GM10248 (cell line): ENCODE results near the gene ZDHHC20.

Experiments used
- CTCF ChIA-PET: fragments of 300-600 bp; sonication (Branson Sonifier 250); formaldehyde crosslinking; extraction: SDS; loops from one replicate; lab custom pipeline; 2021; ENCODE audit warnings: antibody characterized with exemption; lab: Yijun Ruan, JAX
- POLR2A ChIA-PET: fragments of 350-650 bp; sonication (Branson Sonifier 250); formaldehyde crosslinking; extraction: SDS; loops from one replicate; lab custom pipeline; 2020; ENCODE audit warnings: antibody characterized with exemption; lab: Yijun Ruan, JAX
- DNase-seq: peaks from one replicate; pipeline ENCODE4 v3.0.0; 2012; ENCODE audit errors: extremely low spot score
- TF ChIP-seq, protein P1 (sequence below): IDR thresholded peaks from 2 replicates; pipeline ENCODE4 v1.5.1; 2012; ENCODE audit warnings: mild to moderate bottlenecking, low read depth; ENCODE audit errors: extremely low read depth, missing control alignments, control extremely low read depth

The ZDHHC20 gene

DNA sequence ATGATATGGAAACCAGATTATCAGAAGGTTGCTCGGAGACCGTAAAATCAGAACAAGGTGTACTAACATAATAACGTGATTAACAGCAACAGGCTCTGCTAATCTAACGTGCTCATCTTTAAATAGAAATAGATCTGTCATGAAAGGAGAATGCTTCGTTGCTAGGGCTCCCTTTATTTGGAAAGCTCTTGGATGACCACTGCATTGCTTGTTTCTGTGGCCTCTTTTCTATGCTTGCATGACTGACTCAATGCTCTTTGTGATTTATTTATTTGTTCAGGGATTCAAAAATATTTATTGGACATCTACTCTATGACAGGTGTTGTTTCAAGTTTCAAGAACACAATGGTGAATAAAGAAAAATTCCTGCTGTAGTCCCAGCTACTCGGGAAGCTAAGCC is 22.3 kb upstream of the ZDHHC20 start:
- CTCF ChIA-PET = interaction anchor here (1.3 to 9.4 kb wide), 2 partner anchors 186 to 305 kb away, joined by 3 to 147 read pairs; partner anchors contain the start of genes MRPL57 and SKA3
- TF ChIP-seq, protein P1, sequence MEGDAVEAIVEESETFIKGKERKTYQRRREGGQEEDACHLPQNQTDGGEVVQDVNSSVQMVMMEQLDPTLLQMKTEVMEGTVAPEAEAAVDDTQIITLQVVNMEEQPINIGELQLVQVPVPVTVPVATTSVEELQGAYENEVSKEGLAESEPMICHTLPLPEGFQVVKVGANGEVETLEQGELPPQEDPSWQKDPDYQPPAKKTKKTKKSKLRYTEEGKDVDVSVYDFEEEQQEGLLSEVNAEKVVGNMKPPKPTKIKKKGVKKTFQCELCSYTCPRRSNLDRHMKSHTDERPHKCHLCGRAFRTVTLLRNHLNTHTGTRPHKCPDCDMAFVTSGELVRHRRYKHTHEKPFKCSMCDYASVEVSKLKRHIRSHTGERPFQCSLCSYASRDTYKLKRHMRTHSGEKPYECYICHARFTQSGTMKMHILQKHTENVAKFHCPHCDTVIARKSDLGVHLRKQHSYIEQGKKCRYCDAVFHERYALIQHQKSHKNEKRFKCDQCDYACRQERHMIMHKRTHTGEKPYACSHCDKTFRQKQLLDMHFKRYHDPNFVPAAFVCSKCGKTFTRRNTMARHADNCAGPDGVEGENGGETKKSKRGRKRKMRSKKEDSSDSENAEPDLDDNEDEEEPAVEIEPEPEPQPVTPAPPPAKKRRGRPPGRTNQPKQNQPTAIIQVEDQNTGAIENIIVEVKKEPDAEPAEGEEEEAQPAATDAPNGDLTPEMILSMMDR = no peak

DNA sequence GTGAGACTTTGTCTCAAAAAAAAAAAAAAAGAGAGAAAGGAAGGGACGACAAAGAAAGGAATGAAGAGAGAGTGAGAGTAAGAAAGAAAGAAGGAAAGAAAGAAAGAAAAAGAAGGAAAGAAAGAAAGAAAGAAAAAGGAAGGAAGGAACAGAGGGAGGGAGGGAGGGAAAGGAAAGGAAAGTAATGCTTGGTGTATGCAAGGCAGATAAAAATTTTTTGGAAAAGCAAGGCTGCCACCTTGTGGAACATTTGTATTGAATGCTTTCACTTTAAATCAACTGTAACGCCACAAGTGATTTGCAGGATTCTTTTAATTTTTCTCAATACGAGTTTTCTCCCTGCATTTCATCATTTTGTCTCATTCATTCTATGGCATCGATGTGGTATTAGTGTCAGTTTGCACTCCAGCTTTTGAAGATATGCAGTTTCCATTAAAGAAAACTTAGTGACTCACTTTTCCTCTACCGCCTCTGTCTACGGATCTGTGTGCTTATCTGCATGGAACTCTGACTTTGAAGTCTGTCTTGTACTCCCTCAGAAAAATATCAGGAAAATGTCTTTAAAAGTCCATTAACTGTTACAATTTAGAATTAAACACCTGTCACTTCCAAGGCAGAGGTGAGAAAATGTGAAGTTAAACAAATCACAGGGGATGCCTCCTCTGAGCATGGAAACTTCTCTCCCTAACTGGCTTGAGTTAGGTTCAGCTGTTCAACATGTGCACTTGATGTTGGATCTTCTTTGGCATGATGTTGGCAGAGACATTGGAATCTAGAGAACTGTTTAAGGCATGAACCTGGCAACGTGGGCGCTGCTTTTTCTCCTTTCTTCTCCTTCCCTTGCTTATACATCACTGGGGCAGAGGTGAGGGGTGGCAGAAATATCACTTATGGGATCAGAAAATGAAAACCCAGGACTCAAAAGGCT is 20.0 kb upstream of the ZDHHC20 start:
- CTCF ChIA-PET = interaction anchor here (0.8 to 9.4 kb wide), 16 partner anchors 11 to 767 kb away, joined by 3 to 147 read pairs (median 4); partner anchors contain the start of gene ZDHHC20
- POLR2A ChIA-PET = no interaction called here
- peak; percentile 49 for DNase-seq
- TF ChIP-seq, protein P1 = peak; percentile 68

More for the DNA sequence above, 22.3 kb upstream of the ZDHHC20 start:
- POLR2A ChIA-PET = no interaction called here
- no peak for DNase-seq

DNA sequence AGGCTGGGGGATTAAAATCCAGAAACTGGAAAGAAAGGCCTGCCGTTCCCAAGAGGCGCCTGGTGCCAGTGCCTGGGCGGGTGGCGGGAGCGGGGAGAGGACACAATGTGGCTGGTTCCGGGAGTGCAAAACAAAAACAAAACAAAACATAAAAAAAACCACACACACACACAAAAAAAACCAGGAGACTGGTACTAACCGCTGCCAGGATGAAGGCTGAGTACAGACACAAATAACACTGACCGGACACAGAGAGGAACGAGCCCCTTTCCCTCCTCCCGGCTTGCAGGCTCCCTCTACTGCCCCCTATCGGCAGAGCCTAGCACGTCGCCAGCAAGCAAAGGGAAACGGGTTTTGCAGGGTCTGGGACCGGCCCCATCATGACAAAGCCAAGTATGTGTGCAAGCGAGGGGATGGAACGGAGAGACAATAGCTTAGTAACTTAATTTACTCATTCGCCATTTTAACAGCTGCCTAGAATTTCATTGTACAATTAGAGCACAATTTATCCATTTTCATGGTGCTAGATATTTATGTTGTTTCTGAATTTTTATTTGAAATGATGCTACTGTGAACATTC is 17.9 kb upstream of the ZDHHC20 start:
- CTCF ChIA-PET = interaction anchor here (0.6 to 9.4 kb wide), 57 partner anchors 9 to 984 kb away, joined by 3 to 147 read pairs (median 4); partner anchors contain the start of genes MRPL57, SKA3 and ZDHHC20
- POLR2A ChIA-PET = no interaction called here
- peak; percentile 82 for DNase-seq
- TF ChIP-seq, protein P1 = peak; percentile 95

DNA sequence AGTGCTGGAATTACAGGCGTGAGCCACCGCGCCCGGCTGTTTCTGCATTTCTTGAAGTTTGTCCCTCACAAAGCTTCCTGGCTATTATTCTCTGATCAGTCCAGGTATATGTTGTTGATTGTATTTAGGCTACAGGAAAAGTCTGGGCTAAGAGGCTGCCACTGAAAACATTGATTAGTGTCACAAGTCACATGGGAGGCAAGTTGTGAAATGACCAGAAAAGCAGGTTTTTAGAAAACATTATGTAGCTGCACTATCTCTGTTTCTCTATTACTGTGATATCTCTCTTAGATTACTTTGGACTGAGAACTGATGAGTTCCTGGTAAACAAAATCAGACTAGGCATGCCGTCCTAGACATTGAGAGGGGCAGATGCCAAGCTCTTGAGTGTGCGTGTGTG is 16.0 kb upstream of the ZDHHC20 start:
- TF ChIP-seq, protein P1 = no peak
- no peak for DNase-seq
- POLR2A ChIA-PET = no interaction called here
- CTCF ChIA-PET = interaction anchor here (1.0 to 9.4 kb wide), 3 partner anchors 13 to 180 kb away, joined by 3 to 147 read pairs (median 3); no protein-coding TSS in a partner anchor

DNA sequence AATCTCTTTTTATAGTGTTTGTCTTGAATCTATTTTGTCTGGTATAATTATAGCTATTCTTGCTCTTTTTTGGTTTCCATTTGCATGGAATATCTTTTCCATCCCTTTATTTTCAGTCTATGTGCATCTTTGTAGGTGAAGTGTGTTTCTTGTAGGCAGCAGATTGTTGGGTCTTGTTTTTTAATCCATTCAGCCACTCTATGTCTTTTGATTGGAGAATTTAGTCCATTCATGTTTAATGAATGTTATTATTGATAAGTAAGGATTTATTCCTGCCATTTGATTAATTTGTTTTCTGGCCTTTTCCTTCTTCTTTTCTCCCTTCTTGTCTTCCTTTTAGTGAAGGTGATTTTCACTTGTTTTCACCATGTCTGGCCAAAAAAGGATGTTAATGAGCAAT is 11.7 kb upstream of the ZDHHC20 start:
- no peak for DNase-seq
- ChIA-PET POLR2A (no interaction called here), CTCF (interaction anchor here (1.0 to 2.9 kb wide), 2 partner anchors 9 to 174 kb away, joined by 3 to 8 read pairs; no protein-coding TSS in a partner anchor)
- TF ChIP-seq, protein P1 = no peak

DNA sequence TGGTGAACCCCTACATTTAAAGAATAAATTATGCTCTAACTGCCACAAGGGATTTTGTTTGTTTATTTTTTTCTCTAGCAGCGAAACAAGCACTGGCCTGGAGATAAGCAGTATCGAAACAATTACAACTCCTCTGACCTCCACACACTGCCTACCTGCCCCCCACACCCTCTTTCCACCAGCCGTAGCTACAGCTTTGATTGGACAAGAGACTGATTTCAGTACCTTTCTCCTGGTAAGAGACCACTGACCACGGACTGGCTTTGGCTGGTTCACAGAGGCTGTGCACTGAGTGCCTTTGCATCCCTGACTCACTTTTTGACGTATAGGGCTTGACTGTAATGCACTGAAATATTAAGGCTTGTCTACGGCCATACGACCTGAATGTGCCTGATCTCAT is 7.4 kb upstream of the ZDHHC20 start:
- CTCF ChIA-PET = interaction anchor here (1.4 to 4.5 kb wide), 4 partner anchors 11 to 542 kb away, joined by 3 to 34 read pairs (median 8); no protein-coding TSS in a partner anchor
- POLR2A ChIA-PET = no interaction called here
- TF ChIP-seq, protein P1 = no peak

More for the DNA sequence above, 7.4 kb upstream of the ZDHHC20 start:
- no peak for DNase-seq
